ENCODE measurements around the gene NVL. TPM values are rescaled to one million over a fixed set of nuclear protein-coding genes. Genes with fewer than 3 reads are reported as not detected.

NVL gene
- total RNA-seq, 1 experiment from 2014 or later, result 28.6 TPM

DNA sequence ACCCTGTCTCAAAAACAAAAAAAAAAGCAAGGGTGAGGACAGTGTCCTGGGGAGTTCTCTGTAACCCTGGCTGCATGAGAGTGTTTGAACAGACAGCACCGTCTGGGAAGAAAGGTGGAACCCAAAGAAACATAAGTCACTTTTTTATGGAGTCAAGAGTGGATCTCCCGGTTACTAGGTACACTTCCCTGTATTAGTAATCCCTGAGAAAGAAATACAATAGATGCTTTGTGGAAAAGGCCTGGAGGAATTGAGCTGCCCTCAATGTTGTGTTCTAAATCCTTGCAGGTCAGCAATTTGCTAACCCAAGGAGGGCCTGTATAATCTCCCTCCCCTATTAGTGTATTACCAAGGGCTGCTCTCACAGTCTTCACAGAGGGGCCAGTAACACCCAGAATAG is 130.3 kb downstream of the NVL start:
- no peak for DNase-seq (ENCODE audit: low read depth)

DNA sequence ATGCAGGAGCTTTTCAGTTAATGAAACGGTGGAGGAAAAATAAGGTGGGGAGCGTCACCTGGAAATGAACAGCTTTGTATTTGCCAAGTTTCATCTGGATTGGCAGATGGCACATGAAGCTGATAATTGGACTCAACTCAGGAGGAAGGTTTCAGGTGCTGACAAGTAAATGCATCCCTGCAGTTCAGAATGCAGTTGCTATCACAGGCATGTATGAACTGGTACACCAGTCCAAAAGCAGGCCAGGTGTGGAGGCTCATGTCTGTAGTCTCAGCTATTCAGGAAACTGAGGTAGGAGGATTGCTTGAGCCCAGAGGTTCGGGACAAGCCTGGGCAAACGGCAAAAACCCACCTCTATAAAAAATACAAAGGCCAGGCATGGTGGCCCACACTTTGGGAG is 131.4 kb downstream of the NVL start:
- DNase-seq (ENCODE audit: low read depth), result no peak

DNA sequence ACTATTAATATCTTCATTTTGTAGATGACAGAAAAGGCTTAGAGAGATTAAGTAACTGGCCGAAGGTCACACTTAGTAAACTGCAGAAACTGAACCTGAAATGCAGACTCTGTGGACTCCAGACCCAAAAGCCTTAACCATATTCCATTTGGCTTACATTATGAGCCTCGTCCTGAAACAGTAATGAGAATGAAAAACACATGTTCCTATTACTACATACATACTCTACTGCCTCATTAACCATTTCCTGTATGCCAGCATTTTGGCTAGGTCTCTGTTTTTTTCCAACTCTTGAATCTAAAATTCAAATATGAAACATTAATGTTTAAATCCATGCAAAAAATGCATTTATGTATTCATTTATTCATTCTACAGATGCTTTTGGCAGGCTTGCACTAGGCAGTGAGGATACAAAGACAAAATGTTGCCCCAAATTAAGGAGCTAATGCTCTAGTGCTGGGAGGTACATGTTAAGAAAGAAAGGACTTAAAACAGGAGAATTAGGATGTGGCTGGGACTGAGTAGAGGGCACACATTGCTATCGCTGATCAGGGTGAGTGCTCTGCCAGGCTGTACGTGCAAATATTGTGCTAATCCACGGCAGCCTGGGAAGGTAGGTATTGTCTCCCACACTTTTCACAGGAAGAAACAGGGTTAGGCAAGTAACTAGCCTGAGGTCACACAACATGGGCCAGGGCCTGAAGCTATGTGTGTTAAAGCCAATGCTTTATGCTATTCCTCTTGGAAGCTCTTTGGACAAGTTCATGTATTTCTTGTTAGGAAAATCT is 133.0 kb downstream of the NVL start:
- no peak for DNase-seq (ENCODE audit: low read depth)

DNA sequence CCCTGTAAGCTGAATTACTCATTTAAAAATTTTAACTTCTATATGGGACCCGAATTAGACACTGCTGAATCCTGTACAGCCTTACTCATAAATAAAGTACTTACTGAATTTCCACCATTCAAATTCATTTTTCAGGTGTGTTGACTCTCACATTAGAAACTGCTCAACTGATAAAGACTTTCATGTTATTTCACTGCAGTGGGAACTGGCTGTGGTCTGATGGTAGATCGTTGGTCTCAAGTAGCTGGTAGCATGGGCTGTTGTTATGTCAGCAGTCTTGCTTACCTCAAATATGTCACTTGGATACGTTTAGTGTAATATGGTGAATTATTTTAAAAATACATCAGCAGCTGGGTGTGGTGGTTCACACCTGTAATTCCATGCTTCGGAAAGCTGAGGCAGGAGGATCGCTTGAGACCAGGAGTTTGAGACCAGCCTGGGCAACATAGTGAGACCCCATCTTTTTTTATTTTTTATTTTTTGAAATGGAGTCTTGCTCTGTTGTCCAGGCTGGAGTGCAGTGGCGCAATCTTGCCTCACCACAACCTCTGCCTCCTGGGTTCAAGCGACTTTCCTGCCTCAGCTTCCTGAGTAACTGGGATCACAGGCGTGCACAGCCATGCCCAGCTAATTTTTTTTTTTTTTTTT is 136.5 kb downstream of the NVL start:
- no peak for DNase-seq (ENCODE audit: low read depth)

DNA sequence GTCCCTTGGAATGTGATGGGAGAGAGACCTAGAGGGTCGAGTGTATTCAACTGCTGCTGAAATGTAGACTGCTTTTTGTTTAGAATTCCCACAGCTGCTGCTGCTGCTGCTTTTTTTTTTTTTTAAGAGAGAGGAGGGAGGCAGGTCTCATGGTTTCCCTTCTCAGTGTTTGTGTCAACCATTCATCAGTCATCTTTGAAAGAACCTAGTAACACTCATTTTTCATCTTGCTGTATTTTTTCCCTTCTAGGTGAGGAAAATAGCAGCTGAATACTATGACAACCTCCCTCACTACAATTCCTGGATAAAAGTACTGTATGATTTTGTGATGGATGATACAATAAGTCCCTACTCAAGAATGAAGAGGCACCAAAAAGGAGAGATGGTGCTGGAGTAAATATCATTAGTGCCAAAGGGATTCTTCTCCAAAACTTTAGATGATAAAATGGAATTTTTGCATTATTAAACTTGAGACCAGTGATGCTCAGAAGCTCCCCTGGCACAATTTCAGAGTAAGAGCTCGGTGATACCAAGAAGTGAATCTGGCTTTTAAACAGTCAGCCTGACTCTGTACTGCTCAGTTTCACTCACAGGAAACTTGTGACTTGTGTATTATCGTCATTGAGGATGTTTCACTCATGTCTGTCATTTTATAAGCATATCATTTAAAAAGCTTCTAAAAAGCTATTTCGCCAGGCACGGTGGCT is 137.7 kb downstream of the NVL start:
- DNase-seq (ENCODE audit: low read depth), result no peak

DNA sequence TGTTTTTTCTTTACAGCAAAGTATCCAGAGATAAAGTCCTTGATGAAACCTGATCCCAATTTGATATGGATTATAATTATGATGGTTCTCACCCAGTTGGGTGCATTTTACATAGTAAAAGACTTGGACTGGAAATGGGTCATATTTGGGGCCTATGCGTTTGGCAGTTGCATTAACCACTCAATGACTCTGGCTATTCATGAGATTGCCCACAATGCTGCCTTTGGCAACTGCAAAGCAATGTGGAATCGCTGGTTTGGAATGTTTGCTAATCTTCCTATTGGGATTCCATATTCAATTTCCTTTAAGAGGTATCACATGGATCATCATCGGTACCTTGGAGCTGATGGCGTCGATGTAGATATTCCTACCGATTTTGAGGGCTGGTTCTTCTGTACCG is 140.4 kb downstream of the NVL start:
- no peak for DNase-seq (ENCODE audit: low read depth)

DNA sequence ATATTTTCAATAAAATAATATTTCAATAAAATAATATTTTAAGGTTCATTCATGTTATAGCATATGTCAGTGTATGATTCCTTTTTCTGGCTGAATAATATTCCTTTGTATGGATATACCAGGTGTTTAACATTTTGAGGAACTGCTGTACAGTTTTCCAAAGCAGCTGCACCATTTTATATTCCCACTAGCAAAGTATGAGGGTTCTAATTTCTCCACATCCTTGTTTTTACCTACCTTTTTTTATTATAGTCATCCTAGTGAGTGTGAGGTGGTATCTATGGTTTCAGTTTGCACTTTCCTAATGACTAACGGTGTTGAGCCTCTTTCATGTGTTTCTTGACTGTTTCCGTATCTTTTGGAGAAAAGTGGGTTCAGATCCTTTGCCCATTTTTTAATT is 141.7 kb downstream of the NVL start:
- no peak for DNase-seq (ENCODE audit: low read depth)

DNA sequence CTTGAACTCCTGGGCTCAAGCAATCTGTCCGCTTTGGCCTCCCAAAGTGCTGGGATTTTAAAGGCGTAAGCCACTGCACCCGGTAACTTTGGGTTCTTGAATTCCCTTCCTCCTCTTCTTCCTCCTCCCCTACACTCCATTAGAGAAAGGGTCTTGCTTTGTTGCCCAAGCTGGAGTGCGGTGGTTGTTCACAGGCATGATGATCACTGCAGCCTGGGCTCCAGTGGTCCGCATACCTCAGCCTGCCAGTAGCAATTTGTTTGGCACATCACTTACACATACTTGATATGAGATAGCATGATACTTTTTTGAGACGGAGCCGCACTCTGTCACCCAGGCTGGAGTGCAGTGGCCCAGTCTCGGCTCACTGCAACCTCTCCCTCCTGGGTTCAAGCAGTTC is 144.8 kb downstream of the NVL start:
- no peak for DNase-seq (ENCODE audit: low read depth)

DNA sequence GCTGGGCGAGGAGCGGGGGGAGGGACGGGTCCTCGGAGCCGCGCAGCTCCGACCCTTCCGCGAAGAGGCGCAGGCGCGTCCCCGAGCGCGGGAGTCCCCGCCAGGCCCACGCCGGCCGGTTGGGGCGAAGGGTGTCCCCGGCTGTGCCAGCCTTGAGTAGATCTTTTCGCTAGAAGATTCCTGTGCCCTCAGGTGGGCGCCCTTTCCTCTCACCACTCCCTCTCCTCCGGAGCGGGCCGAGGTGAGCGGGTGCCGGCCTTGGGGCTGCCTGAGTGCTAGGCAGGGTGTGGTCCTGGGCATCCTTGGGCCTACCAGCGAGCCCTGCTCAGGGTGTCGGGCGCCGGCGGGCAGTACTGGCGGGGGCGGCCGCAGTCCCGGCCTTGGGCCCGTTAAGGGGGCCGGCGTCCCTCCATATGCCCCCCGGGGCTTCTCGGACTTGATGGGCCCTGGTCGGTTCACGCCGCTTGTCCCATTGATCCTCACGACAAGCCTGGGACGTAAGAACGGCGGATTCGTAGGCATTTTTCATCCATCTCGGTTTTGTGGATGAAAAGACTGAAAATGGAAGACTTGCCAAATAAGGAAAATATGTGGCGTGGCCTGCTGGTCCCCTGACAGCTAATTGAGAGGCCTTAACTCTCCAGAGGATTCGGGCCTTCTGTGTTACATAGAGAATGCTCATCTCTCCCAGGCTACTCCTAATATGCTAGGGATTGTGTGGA is 146.2 kb downstream of the NVL start:
- peak; percentile 73 for DNase-seq (ENCODE audit: low read depth)

DNA sequence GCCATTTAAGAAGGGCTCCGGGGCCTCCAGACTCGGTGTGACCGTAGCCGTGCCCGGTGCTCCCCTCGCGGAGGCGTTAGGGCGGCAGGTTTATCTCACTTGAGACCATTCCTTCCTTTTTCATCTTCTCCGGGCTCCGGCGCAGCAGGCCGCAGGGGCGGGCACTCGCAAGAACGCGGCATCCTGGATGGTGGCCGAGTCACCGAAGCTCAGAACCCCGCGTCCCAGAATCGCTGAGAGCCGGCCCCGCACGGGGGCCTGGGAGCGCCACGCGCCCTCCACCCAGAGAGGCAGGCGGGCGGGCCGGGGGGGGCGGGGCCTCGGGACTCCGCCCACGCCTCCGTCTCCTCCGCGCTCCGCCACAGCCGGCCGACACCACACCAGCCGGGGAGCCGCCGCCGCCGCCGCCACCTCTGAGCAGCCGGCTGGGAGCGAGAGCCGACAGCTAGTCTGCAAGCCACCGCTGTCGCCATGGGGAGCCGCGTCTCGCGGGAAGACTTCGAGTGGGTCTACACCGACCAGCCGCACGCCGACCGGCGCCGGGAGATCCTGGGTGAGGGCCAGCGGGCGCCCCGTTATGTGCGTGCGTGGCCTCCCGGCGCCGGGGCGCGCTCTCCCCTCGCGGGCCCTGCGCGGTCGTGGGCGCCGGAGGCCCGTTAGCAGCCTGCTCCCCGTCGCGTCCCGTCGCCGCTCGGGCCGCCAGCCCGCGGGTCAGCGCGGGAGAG is 146.9 kb downstream of the NVL start, which contains the start of gene DEGS1:
Gene DEGS1, plus strand, starts transcription at position 375 of the 725 bp plus-strand sequence. Its CDS starts 97 bp downstream, at position 472.
- peak; percentile 69 for DNase-seq (ENCODE audit: low read depth)

DNA sequence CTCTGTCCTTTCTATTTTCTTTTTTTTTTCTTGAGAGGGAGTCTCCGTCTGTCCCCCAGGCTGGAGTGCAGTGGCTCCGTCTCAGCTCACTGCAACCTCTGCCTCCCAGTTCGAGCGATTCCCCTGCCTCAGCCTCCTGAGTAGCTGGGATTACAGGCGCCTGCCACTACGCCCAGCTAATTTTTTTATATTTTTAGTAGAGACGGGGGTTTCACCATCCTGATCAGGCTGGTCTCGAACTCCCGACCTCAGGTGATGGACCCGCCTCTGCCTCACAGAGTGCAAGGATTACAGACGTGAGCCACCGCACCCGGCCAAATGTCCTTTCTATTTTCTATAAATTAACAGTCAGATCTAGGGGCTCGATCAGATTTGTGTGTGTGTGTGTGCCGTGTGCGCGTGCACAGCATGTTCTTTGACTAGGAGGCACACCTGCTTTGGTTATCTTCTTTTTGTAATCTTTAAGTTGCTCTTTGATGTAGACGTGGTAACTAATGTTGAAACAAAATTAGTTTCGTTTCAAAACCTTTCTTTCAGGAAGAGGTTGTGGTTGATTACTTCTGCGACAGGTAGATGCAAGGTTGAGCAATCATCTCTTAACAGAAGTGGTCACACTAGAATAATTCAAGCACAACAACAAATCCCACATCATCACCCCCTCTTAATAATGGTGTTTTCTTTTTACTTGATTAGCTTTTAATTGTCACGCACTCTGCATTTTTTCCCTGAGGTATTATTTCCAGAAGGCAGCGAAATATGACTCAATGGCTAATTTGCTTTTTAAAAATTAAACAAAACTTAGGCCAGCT is 147.7 kb downstream of the NVL start:
- DNase-seq (ENCODE audit: low read depth), result no peak

DNA sequence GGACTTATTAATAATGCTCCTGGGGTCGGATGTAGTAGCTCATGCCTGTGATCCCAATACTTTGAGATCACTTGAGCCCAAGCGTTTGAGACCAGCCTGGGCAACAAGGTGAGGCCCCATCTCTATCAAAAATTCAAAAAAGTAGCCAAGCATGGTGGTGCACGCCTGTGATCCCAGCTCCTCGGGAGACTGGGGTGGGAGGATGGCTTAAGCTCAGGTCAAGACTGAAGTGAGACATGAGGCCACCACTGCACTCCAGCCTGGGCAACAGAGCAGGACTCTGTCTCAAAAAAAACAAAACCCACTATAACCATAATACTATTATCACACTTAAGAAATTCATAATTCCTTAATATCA is 148.5 kb downstream of the NVL start:
- DNase-seq (ENCODE audit: low read depth), result no peak

DNA sequence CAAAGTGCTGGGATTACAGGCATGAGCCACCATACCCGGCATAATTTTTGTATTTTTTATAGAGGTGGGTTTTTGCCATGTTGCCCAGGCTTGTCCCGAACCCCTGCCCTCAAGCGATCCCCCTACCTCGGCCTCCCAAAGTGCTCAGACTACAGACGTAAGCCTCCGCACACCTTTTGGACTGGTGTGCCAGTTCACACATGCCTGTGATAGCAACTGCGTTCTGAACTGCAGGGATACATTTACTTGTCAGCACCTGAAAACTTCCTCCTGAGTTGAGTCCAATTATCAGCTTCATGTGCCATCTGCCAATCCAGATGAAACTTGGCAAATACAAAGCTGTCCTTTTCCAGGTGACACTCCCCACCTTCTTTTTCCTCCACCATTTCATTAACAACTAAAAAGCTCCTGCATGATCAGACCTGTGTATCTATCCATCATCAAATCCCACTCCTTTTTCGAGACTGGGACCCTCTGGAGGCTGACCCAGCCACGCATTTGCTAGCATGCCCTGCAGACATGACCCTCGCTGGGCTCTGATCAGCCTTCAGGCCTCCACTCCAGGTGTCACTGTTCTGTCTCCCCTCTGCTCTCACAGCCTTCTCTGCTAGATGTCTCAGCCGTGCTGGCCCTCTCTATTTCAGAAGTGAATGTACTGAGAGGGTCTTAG is 149.1 kb downstream of the NVL start:
- DNase-seq (ENCODE audit: low read depth), result no peak

DNA sequence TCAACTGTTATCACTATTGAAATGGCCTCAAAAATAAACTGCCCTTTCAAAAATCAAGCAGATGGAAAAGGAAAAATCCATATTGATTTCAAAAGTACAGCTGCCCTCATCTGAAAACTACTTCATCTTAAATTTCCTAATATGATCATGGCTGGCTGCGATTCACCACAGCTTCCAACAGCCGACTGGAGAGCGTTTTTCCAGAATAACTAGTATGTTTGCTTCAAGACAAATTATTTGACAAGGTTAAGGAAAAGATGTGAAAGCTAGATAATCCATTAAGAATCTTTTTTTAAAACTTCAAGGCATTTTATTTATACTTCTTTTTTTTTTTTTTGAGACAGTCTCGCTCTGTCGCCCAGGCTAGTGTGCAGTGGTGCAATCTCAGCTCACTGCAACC is 151.1 kb downstream of the NVL start:
- DNase-seq (ENCODE audit: low read depth), result no peak

DNA sequence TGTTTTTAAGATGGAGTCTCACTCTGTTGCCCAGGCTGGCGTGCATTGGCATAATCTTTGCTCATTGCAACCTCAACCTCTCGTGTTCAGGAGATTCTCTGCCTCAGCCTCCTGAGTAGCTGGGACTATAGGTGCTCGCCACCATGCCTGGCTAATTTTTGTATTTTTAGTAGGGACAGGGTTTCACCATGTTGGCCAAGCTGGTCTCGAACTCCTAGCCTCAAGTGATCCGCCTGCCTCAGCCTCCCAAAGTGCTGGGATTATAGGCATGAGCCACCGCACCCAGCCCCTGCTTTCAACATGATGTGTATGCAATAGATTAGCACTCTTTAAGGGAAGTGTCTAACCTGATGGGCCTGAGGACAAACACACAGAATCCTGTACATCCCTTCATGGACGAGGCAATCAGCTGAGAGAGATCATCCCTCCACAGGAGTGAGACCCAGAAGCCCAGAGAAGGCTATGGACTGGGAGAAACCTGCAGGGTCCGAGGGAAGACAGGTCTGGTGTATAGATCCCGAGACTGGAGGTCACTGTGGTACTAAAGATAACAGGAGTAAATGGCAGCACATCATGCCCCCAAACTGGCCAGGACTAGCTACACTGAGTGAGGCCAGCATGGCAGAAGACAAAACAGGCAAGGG is 152.5 kb downstream of the NVL start:
- no peak for DNase-seq (ENCODE audit: low read depth)

Data from LHCN-M2 (cell line).